H1 (cell line): ENCODE measurements around the gene OPCML. TPM values are rescaled to one million over a fixed set of nuclear protein-coding genes. Genes with fewer than 3 reads are reported as not detected.

ENCODE experiments used
- BCL11A ChIP-seq, 2 experiments: IDR thresholded peaks; one replicate each; pipeline ENCODE4 v1.6.1; 2011; ENCODE audit warnings: low read depth in 2 of 2, low read length in 2 of 2, mild to moderate bottlenecking in 2 of 2
- CHD2 ChIP-seq: IDR thresholded peaks from 2 replicates; pipeline ENCODE4 v1.6.1; 2012; ENCODE audit warnings: low read length, improper control_type of control experiment
- CHD7 ChIP-seq: fragments of 300-600 bp; sonication (generic); IDR thresholded peaks from 2 replicates; pipeline ENCODE4 v1.7.1; 2012; ENCODE audit warnings: low read length, moderate library complexity, mild to moderate bottlenecking, inconsistent platforms; ENCODE audit not compliant: insufficient replicate concordance
- GABPA ChIP-seq: IDR thresholded peaks from 2 replicates; pipeline ENCODE4 v1.6.1; 2011; ENCODE audit warnings: mild to moderate bottlenecking, low read length, moderate library complexity, borderline replicate concordance; ENCODE audit not compliant: insufficient read depth
- MAX ChIP-seq: IDR thresholded peaks from 2 replicates; pipeline ENCODE4 v1.6.1; 2012; ENCODE audit warnings: inconsistent platforms
- POLR2A ChIP-seq, 2 experiments: IDR thresholded peaks; 1 replicate in 1 of 2; 2 replicates in 1 of 2; pipeline ENCODE4 v1.6.1; 2011; ENCODE audit warnings: low read depth in 2 of 2, low read length in 2 of 2, mild to moderate bottlenecking in 2 of 2; ENCODE audit errors: control extremely low read depth in 1 of 2
- POLR2AphosphoS5 ChIP-seq: IDR thresholded peaks from 2 replicates; pipeline ENCODE4 v1.6.1; 2011; ENCODE audit warnings: low read depth, low read length
- POU5F1 ChIP-seq: IDR thresholded peaks from 2 replicates; pipeline ENCODE4 v1.6.1; 2011; ENCODE audit warnings: low read depth, mild to moderate bottlenecking, low read length, moderate library complexity
- RNF2 ChIP-seq: fragments of 200-900, 300-1000 bp; sonication (generic); IDR thresholded peaks from 2 replicates; pipeline ENCODE4 v1.7.1; 2016; ENCODE audit warnings: borderline replicate concordance, low read depth, mild to moderate bottlenecking, antibody characterized with exemption, low read length; ENCODE audit not compliant: poor library complexity, severe bottlenecking; ENCODE audit errors: missing control alignments
- USF2 ChIP-seq: IDR thresholded peaks from 2 replicates; pipeline ENCODE4 v1.6.1; 2011; ENCODE audit warnings: low read length, improper control_type of control experiment
- polyA plus RNA-seq, 7 experiments: library from polyadenylated mRNA; depleted of rRNA in 3 of 7; stranded (reverse) in 5 of 7; unstranded in 2 of 7; fragments of >200 nt in 5 of 7; fragments of 200-250 nt in 2 of 7; gene quantifications; 1 replicate in 5 of 7; 2 replicates in 1 of 7; 4 replicates in 1 of 7; pipeline versions ENCODE4 v1.2.1 to v1.2.3, GENCODE V29; 2011 to 2013; ENCODE audit warnings: missing spikeins in 2 of 7, mixed read lengths in 2 of 7
- total RNA-seq: library from RNA; stranded (reverse); fragmentation: NEBNext Ultra II Directional; extraction: Animal tissue kit (Norgen Biotek cat#: 25700); gene quantifications from 2 replicates; pipeline ENCODE4 v1.2.1, GENCODE V29; 2021

Gene OPCML
- total and polyA plus RNA-seq, 2 of the 8 experiments (the other 6 are each of a cell fraction or from before 2014, with no cell fraction given) = 2.3 to 3.1 TPM

GRCh38 chr11:132913886-132914285 lies 618.4 kb downstream of the OPCML start (continued):
- TF ChIP-seq CHD7 (no peak), POU5F1 (no peak), MAX (no peak), CHD2 (no peak), POLR2A (IDR thresholded peaks at IDR 0.05; ENCODE audit: control extremely low read depth in 1 of 2, low read depth in 2 of 2, low read length in 2 of 2) (no peak), USF2 (no peak), RNF2 (no peak), POLR2AphosphoS5 (no peak), BCL11A (IDR thresholded peaks at IDR 0.05; ENCODE audit: low read depth in 2 of 2, low read length in 2 of 2) (no peak), GABPA (no peak)
